Stimulated activated CD4-positive, alpha-beta T cell treated with anti-CD3 and anti-CD28 coated beads, TNF-alpha, amount 100 ng/mL, for 4 hours (primary cell): ENCODE data around the gene ADAMTSL2.

Source experiments
- DNase-seq, 3 experiments: peaks; one replicate each; pipeline ENCODE4 v3.0.0-alpha.2; 2020; ENCODE audit warnings: low read depth in 3 of 3

ADAMTSL2 gene

DNA sequence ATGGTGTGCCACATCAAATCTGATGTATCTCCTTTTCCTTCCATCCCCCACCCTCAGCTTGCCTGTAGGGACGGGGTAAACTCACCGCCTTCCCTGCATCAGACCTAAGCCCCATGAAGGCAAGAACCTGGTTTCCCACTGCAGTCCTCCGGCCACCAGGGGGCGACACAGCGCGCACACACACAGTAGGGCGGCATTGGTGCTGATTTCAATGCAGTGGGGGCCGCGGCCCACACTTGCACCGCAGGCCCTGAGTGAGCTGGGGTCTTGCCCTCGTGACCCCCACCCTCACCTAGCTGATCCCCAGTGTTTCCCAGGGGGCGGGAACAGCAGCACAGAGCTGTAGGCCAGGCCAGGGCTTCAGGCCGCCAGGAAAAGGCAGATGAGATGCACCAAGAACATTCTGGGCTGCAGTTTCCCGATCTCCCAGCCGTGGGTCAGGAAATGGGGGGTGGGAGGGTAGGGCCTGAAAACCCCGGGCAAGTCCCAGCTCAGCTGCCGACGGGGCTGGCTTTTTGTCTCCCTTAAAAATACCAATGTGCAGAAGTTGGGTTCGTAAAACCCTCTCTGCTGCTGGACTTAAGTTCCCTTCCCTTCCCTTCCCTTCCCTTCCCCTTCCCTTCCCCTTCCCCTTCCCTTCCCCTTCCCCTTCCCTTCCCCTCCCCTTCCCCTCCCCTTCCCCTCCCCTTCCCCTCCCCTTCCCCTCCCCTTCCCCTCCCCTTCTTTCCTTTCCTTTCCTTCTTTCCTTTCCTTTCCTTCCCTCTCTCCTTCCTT, 55.1 kb downstream of the ADAMTSL2 start:
- peak in 2 of 3 experiments; percentile 14 to 20 for DNase-seq

- no peak for DNase-seq
Observed at GRCh38 chr9:133590231-133590855, 55.8 kb downstream of the ADAMTSL2 start.

GRCh38 chr9:133591116-133591910, 56.8 kb downstream of the ADAMTSL2 start:
- no peak for DNase-seq

- DNase-seq: no peak
Observed at GRCh38 chr9:133591985-133592384, 57.5 kb downstream of the ADAMTSL2 start.

GRCh38 chr9:133592731-133593409, 58.4 kb downstream of the ADAMTSL2 start:
- DNase-seq: no peak

DNA sequence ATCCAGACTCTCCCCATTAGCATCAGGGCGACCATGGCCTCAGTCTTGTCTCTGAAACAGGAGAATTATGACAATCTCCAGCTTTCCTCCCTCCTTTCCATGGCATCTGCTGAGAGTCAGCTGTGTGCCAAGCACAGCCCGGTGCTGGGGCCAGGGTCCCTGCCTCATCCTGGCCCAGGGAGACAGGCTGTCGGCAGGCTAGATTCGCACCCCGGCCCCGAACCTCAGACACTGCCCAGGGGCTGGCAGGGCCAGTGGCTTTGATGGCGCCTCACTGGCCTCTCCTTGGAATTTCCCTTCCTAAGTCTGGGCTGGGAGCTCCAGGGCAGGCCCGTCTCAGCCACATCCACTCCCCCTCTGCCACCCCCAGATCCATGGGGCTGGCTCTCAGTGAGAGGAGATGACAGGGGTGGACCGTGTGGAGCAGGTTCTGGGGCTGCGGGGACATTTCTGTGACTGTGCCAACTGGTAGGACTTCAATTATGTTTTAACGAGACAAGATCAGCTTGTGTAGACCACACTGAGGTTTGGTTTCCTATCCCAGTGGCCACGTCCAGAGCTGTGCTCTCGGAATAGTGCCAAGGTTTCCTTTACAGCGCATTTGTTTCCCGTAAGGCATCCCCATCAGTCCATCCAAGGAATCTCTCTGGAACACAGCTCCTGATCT, 59.2 kb downstream of the ADAMTSL2 start:
- DNase-seq: no peak

GRCh38 chr9:133594310-133594709, 59.8 kb downstream of the ADAMTSL2 start:
- no peak for DNase-seq

- DNase-seq: no peak
Observed at GRCh38 chr9:133595910-133596309, 61.4 kb downstream of the ADAMTSL2 start.

- no peak for DNase-seq
Observed at GRCh38 chr9:133597316-133597957, 62.9 kb downstream of the ADAMTSL2 start.

GRCh38 chr9:133598978-133599377, 64.5 kb downstream of the ADAMTSL2 start:
- no peak for DNase-seq

- DNase-seq: no peak
Observed at GRCh38 chr9:133599470-133600173, 65.1 kb downstream of the ADAMTSL2 start.

- DNase-seq: no peak
Observed at GRCh38 chr9:133600739-133601138, 66.2 kb downstream of the ADAMTSL2 start.

DNA sequence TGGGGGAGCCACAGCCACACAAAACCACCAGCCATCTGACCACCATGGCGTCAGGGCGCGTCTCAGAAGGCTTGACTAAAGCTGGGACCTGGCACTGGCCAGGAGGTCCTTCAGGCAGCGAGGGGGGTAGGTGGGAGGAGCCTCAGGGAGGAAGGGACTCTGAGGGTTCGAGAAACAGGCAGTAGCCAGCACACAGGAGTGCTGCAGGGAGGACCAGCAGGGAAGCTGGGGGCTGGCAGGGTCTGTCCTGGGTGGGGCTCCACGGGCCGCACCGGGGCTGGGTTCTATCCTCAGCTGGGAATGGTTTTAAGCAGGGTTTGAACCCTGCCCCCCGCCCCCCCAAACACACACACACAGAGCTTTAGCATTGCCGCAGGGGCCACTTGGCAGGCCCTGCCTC, 67.2 kb downstream of the ADAMTSL2 start:
- no peak for DNase-seq

DNA sequence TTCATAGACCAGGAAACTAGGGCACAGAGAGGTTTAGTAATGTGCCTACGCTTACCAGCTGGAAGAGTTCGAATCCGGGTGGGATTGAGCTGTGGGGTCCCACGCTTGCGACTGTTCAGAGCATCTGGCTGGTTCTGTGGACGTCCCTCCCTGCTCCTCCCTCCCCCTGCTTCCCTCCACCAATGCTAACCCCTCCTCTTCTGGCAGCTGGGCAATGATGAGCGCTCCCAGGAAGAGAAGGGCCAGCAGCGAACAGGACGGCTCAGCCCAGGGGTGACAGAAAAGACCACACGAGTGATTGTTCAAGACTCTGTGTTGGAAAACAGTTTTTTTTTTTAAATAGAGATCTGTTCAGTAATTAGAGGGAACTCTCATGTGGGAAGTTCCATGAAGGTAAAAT, 67.8 kb downstream of the ADAMTSL2 start:
- no peak for DNase-seq

- no peak for DNase-seq
Observed at GRCh38 chr9:133603135-133603927, 68.8 kb downstream of the ADAMTSL2 start.

- no peak for DNase-seq
Observed at GRCh38 chr9:133604214-133604613, 69.7 kb downstream of the ADAMTSL2 start.

- no peak for DNase-seq
Observed at GRCh38 chr9:133604856-133605255, 70.4 kb downstream of the ADAMTSL2 start.

- DNase-seq: no peak
Observed at GRCh38 chr9:133605446-133605845, 70.9 kb downstream of the ADAMTSL2 start.
